Measurements from ENCODE around the gene MIER1.

GRCh38 chr1:66933887-66934700 is 9.3 kb downstream of the MIER1 start:
- TF ChIP-seq CTCF (IDR thresholded peaks at IDR 0.05 in 8 of 11, conservative IDR thresholded peaks at IDR 0.05 in 3 of 11) (no peak), POLR2A (IDR thresholded peaks at IDR 0.05) (no peak)
